Ammon's horn (tissue), 1 donor: Measurements from ENCODE around the gene RUFY3.
"Not testable (repeated sequence)": the region's sequence is repeated elsewhere in the genome, so short reads cannot be mapped to it uniquely, and the experiment has no call there.

Experiments
- DNase-seq: peaks from one replicate; pipeline ENCODE4 v3.0.0-alpha.2; 2016; ENCODE audit warnings: low spot score

The RUFY3 gene

GRCh38 chr4:70706044-70706461 is 15.7 kb upstream of the RUFY3 start:
- no peak for DNase-seq

- no peak for DNase-seq
Observed at GRCh38 chr4:70706516-70706915, 15.2 kb upstream of the RUFY3 start.

GRCh38 chr4:70709611-70710205 is 12.1 kb upstream of the RUFY3 start:
- no peak for DNase-seq

- no peak for DNase-seq
Observed at GRCh38 chr4:70711599-70711998, 10.2 kb upstream of the RUFY3 start.

GRCh38 chr4:70712150-70712549 is 9.6 kb upstream of the RUFY3 start:
- DNase-seq = no peak

- DNase-seq = no peak
Observed at GRCh38 chr4:70712604-70713452, 8.9 kb upstream of the RUFY3 start.

- no peak for DNase-seq
Observed at GRCh38 chr4:70713453-70714078, 8.2 kb upstream of the RUFY3 start.

GRCh38 chr4:70714079-70714887 is 7.5 kb upstream of the RUFY3 start:
- no peak for DNase-seq

GRCh38 chr4:70715097-70715496 is 6.7 kb upstream of the RUFY3 start:
- DNase-seq = no peak

- DNase-seq = no peak
Observed at GRCh38 chr4:70718811-70719604, 2.8 kb upstream of the RUFY3 start.

- peak; percentile 82 for DNase-seq
Observed at GRCh38 chr4:70722199-70722791, 531 bp downstream of the RUFY3 start.

- no peak for DNase-seq
Observed at GRCh38 chr4:70724463-70724862, 2.7 kb downstream of the RUFY3 start.

GRCh38 chr4:70725633-70726032 is 3.9 kb downstream of the RUFY3 start:
- DNase-seq = no peak

GRCh38 chr4:70726515-70726914 is 4.8 kb downstream of the RUFY3 start:
- DNase-seq = not testable (repeated sequence)

GRCh38 chr4:70728091-70728490 is 6.3 kb downstream of the RUFY3 start:
- peak; percentile 49 for DNase-seq

- not testable (repeated sequence) for DNase-seq
Observed at GRCh38 chr4:70732878-70733277, 11.1 kb downstream of the RUFY3 start.

GRCh38 chr4:70734168-70734954 is 12.6 kb downstream of the RUFY3 start:
- peak; percentile 72 for DNase-seq

- peak; percentile 12 for DNase-seq
Observed at GRCh38 chr4:70734971-70735370, 13.2 kb downstream of the RUFY3 start.

GRCh38 chr4:70735915-70736314 is 14.2 kb downstream of the RUFY3 start:
- DNase-seq = peak; percentile 44

GRCh38 chr4:70737006-70737405 is 15.2 kb downstream of the RUFY3 start:
- no peak for DNase-seq
